Endothelial cell of hepatic sinusoid (primary cell): ENCODE results near the gene MAPKAP1.
"Not testable (repeated sequence)": the region's sequence is repeated elsewhere in the genome, so short reads cannot be mapped to it uniquely, and the experiment has no call there.

Source experiments
- in situ Hi-C: cut with HindIII; loops from 2 replicates; pipeline ENCODE4 v1.10.0; 2017; ENCODE audit warnings: low sequenced_read_pairs

The MAPKAP1 gene

GRCh38 chr9:125571824-125572223 is 135.2 kb downstream of the MAPKAP1 start:
- in situ Hi-C loops, result not testable (repeated sequence)

- in situ Hi-C loops, result no loop called here
These were observed 136.8 kb downstream of the MAPKAP1 start for GRCh38 chr9:125570246-125570645.

DNA sequence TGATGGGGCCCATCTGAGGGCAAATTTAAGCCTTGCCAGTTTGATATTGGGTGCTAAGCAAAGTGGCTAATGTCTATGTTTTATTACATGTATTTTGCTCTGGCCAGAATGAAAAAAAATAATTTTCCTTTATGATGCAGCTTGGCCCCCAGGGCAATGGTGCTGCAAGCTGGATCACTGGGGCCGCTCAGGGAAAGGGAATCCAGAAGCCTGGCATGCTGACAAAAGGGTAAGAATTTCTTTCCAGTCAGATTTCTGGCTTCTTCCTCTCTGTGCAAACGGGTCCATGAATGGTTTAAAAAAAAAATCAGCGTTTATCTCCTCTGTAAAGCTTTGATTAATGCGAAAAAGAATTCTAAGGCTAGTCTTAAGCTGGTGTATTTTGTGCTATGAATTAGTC is 138.4 kb downstream of the MAPKAP1 start:
- in situ Hi-C loops, result no loop called here

- in situ Hi-C loops, result not testable (repeated sequence)
These were observed 141.0 kb downstream of the MAPKAP1 start for GRCh38 chr9:125566051-125566450.

DNA sequence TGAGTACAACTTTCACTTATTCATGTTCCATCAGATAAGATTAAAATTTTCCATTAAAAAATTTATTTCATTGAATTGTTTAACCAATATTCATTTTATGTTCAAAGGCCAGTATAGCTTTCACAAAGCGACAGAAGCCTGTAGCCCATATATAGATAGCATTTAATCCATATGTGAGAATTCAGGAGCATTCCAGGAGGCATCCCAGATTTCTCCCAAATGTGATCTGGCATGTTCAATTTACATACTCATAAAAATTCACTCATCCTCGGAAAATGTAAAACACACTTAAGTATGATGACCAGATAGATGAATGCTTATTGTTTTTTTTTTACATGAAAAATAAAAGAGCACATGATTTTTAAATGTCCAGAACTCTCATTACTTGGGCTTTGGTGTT is 141.9 kb downstream of the MAPKAP1 start:
- in situ Hi-C loops, result no loop called here

DNA sequence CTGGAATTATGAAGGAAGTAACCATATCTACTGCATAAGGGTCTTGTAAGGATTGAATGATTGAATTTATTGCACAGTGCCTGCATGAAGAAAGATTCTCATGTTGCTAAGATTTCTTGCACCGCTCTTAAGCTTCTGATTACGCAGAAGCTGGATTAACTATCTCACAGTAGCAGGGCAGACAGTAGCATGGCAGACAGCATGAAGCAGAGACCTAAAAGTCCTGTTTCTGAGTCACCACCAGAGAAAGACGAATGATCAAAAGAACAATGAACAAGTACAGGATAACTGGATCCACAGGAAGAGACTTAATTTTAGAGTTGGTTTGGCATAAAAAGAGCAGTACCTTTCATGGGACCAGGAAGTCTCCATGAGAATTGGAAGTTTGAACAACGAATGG is 142.4 kb downstream of the MAPKAP1 start:
- in situ Hi-C loops, result no loop called here

- in situ Hi-C loops, result no loop called here
These were observed 145.4 kb downstream of the MAPKAP1 start for GRCh38 chr9:125561509-125562148.

GRCh38 chr9:125559894-125560293 is 147.1 kb downstream of the MAPKAP1 start:
- in situ Hi-C loops, result loop anchor here (5.0 kb wide), 1 partner anchor 47 kb away; no protein-coding TSS in a partner anchor

DNA sequence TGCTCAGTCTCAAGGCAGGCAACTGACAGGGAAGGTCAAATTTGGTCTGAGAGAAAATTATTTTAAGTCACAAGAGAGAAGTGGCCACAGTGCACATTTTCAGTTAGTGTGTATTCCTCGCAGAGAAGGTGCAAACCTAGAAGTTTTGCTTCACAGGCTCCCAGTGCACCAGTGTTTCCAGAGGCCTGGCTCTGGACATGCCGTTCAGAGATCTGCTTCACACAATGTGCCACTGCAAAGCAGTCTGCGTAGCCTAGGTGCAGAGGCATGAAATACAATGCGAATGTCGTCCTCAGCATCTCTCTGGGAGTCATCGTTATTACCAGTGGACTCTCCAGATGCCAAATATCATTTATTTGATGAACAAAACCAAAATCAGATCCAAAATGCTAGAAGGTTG is 147.8 kb downstream of the MAPKAP1 start:
- in situ Hi-C loops, result loop anchor here (5.0 kb wide), 1 partner anchor 48 kb away; no protein-coding TSS in a partner anchor

- in situ Hi-C loops, result loop anchor here (5.0 kb wide), 1 partner anchor 49 kb away; no protein-coding TSS in a partner anchor
These were observed 148.4 kb downstream of the MAPKAP1 start for GRCh38 chr9:125558453-125559092.

DNA sequence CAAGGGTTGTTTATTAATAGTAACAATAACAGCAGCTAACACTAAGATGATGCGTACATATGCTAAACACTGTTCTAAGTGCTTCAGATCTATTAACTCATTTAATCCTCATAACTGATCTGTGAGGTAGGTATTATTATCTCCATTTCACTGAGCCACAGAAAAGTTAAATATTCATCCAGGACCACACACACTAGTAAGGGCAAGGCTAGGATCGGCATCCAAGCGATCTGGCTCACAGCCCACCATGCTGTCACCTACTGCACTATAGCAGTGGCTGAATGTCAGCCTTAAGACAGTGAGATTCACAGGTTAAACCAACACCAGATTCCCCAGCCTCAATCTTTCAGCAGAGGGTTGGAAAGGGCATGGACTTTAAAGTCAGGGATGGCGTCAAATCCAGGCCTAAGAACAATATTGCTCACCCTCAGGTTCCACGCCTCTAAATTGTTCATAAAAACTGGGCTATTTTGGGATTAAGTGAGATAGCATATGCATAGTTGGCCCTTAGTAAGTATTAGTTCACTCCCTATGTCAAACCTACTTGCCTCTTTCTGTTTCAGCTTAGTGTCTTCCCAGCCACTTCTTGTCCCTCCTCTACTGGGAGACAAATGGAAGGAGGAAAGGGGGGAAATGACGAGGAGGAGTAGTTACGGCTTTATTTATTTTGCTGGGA is 150.8 kb downstream of the MAPKAP1 start:
- in situ Hi-C loops, result loop anchor here (5.0 kb wide), 1 partner anchor 51 kb away; no protein-coding TSS in a partner anchor

DNA sequence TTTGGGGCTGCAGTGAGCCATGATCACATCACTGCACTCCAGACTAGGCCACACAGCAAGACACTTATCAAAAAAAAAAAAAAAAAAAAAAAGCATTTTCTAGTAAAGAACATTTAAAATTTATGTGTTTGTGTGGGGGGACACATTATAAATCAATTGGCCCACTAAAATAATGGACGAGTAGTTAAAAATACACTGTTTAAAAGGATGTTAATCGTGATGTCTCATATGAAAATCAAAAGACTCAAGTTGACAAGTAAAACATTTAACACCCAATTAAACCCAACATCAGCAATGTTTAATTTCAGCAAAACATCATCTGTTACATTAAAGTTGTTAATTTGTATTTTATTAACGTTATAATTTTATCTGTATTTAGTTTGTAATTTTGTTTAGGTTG is 152.3 kb downstream of the MAPKAP1 start:
- in situ Hi-C loops, result loop anchor here (5.0 kb wide), 1 partner anchor 53 kb away; no protein-coding TSS in a partner anchor

DNA sequence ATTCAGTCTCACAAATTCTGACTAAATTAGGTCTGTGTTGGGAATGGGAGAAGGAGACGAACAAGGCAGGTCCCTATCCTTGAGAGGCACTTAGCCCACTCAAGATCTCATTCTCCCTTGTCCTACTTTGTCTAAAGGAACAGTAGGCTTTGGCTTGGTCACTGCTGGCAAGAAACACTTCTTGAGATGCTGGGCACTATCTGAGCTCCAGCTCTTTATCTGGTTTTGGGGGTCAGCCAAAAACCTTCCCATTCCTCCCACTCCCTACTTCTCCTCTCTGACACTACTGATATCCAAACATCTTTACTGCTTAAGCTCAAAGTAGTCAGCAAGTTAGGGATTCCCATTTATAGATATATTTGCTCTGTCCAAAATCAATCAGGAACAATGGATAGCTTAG is 155.2 kb downstream of the MAPKAP1 start:
- in situ Hi-C loops, result no loop called here

- in situ Hi-C loops, result no loop called here
These were observed 156.8 kb downstream of the MAPKAP1 start for GRCh38 chr9:125549891-125550885.

- in situ Hi-C loops, result no loop called here
These were observed 157.5 kb downstream of the MAPKAP1 start for GRCh38 chr9:125549465-125549871.

DNA sequence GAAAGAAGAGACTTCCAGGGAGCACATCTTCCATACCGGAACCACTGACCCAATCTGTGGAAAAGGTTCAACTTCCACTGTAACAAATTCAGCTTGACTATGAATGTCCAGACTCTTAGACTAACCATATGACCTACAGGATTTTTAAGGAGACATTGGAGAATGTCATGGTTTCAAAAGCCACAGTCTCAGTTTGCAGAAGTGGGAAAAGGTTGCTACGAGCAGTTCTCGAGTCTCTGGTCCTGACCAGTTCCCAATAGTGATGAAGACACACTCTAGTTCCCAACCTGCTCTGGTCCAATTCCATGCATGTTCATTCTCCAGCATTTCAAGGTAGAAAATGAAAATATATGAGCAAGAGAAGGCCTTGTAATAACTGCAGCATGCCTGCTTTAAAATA is 158.0 kb downstream of the MAPKAP1 start:
- in situ Hi-C loops, result no loop called here

- in situ Hi-C loops, result no loop called here
These were observed 158.9 kb downstream of the MAPKAP1 start for GRCh38 chr9:125548141-125548540.

DNA sequence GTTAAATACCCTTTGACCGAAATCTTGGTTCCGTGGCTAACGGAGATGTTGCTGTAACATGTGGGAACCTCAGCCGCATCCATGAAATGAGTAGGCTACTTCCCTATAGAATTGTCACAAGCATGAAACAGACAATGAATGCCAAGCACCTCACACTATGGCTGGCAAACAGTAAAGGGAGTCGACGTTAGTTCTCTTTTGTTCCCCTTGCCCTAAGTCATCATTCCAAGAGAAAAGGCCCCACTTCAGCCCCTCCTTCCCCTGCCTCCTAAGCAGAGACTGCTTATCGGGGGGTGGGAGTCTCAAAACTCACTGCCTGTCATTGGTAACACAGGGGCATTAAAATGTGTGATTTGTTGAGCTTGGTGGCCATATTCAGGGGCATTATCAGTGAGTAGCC is 159.6 kb downstream of the MAPKAP1 start:
- in situ Hi-C loops, result no loop called here

DNA sequence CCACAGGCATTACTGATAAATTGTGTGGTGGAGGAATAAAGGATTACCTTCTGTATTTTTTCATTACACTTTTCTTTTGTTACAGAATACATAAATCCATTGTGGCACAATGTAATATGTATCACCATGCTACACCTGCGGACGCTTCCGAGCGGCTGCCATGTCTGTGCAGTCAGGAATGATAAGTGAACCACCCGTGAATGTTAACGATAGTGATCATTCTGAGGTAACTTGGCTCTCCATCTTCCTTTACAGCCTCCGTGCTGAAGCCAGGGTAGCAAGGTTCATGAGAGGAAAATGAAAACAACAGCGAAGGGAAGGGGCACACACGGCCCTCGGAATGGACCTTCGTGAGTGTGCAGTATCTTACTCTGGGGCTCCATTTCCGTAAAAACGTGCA is 161.2 kb downstream of the MAPKAP1 start:
- in situ Hi-C loops, result no loop called here

GRCh38 chr9:125544988-125545651 is 161.9 kb downstream of the MAPKAP1 start:
- in situ Hi-C loops, result no loop called here
